Keratinocyte (primary cell): ENCODE measurements around the gene GNPTG. TPM values are rescaled to one million over a fixed set of nuclear protein-coding genes. Genes with fewer than 3 reads are reported as not detected.

Experiments used
- DNase-seq: peaks from one replicate; pipeline ENCODE4 v3.0.0-alpha.2; 2011; ENCODE audit warnings: low read depth, missing footprints, low spot score
- FAIRE-seq: peaks from 2 replicates; lab custom pipeline; 2011; peaks lifted over from hg19 to GRCh38; lab: Jason Lieb, UNC
- H2AFZ ChIP-seq: 2 replicates; pipeline ENCODE4 v1.6.0; 2012; ENCODE audit warnings: low read length, control low read depth, inconsistent platforms; ENCODE audit not compliant: control insufficient read depth
- H3K27ac ChIP-seq: 2 replicates; pipeline ENCODE4 v1.5.1; 2011; ENCODE audit warnings: low read length; ENCODE audit not compliant: control insufficient read depth, insufficient read depth
- H3K27me3 ChIP-seq: 3 replicates; pipeline ENCODE4 v1.6.0; 2011; ENCODE audit warnings: low read length; ENCODE audit not compliant: control insufficient read depth, insufficient read depth; ENCODE audit errors: extremely low read depth
- H3K36me3 ChIP-seq, 2 experiments: 2 replicates in 1 of 2; 3 replicates in 1 of 2; pipeline ENCODE4 v1.5.1; 2011; ENCODE audit warnings: low read length in 2 of 2, mild to moderate bottlenecking in 1 of 2; ENCODE audit not compliant: control insufficient read depth in 2 of 2, insufficient read depth in 2 of 2; ENCODE audit errors: extremely low read depth in 1 of 2
- H3K4me1 ChIP-seq: 3 replicates; pipeline ENCODE4 v1.5.1; 2011; ENCODE audit warnings: low read length; ENCODE audit not compliant: control insufficient read depth, insufficient read depth; ENCODE audit errors: extremely low read depth
- H3K4me2 ChIP-seq: 3 replicates; pipeline ENCODE4 v1.6.0; 2011; ENCODE audit warnings: low read depth, low read length; ENCODE audit not compliant: control insufficient read depth, insufficient read depth; ENCODE audit errors: extremely low read depth
- H3K4me3 ChIP-seq, 3 experiments: fragments of 200-600 bp in 1 of 3; sonication (generic) in 1 of 3; 2 replicates in 2 of 3; 3 replicates in 1 of 3; pipeline ENCODE4 v1.5.1; 2011 to 2016; ENCODE audit warnings: low read length in 3 of 3, mild to moderate bottlenecking in 3 of 3, control low read depth in 2 of 3, inconsistent platforms in 1 of 3, low read depth in 1 of 3, mixed read lengths in 1 of 3, mixed run types in 1 of 3, moderate library complexity in 1 of 3; ENCODE audit not compliant: control insufficient read depth in 2 of 3, insufficient read depth in 2 of 3; ENCODE audit errors: extremely low read depth in 1 of 3
- H3K79me2 ChIP-seq: 2 replicates; pipeline ENCODE4 v1.6.0; 2012; ENCODE audit warnings: low read length; ENCODE audit not compliant: control insufficient read depth, insufficient read depth
- H3K9ac ChIP-seq: 3 replicates; pipeline ENCODE4 v1.6.0; 2011; ENCODE audit warnings: low read length; ENCODE audit not compliant: control insufficient read depth, insufficient read depth; ENCODE audit errors: extremely low read depth
- H3K9me1 ChIP-seq: 3 replicates; pipeline ENCODE4 v1.6.0; 2011; ENCODE audit warnings: low read length; ENCODE audit not compliant: control insufficient read depth, insufficient read depth; ENCODE audit errors: extremely low read depth
- H3K9me3 ChIP-seq: 2 replicates; pipeline ENCODE4 v1.5.1; 2012; ENCODE audit warnings: low read depth, low read length; ENCODE audit not compliant: control insufficient read depth
- H4K20me1 ChIP-seq: 3 replicates; pipeline ENCODE4 v1.6.0; 2011; ENCODE audit warnings: low read length; ENCODE audit not compliant: control insufficient read depth, insufficient read depth; ENCODE audit errors: extremely low read depth
- EZH2 ChIP-seq: IDR thresholded peaks from one replicate; pipeline ENCODE4 v1.6.1; 2012; ENCODE audit warnings: inconsistent platforms, mild to moderate bottlenecking, low read length, moderate library complexity
- dilution Hi-C: fragments of 300-500 bp; cut with MboI; formaldehyde crosslinking; loops from one replicate; pipeline ENCODE4 v1.7.0; 2020; ENCODE audit warnings: low sequenced_read_pairs; ENCODE audit not compliant: extremely low pct_ligation_motif_present
- polyA plus RNA-seq, 5 experiments: library from polyadenylated mRNA; depleted of rRNA in 3 of 5; stranded (reverse) in 3 of 5; stranded (forward) in 1 of 5; unstranded in 1 of 5; fragments of >200 nt; gene quantifications; 1 replicate in 1 of 5; 2 replicates in 3 of 5; 3 replicates in 1 of 5; pipeline versions ENCODE4 v1.2.1 to v1.2.3, GENCODE V29; 2011 to 2012; ENCODE audit warnings: missing spikeins in 2 of 5, low read depth in 1 of 5, low replicate concordance in 1 of 5
- TF ChIP-seq, protein P1 (sequence below), 3 experiments: IDR thresholded peaks in 1 of 3; conservative IDR thresholded peaks in 1 of 3; optimal IDR thresholded peaks in 1 of 3; 2 replicates in 2 of 3; 3 replicates in 1 of 3; pipeline versions ENCODE3 to v1.5.1; 2011; ENCODE audit warnings: low read length in 3 of 3, mild to moderate bottlenecking in 3 of 3, moderate library complexity in 2 of 3, control low read depth in 1 of 3, inconsistent platforms in 1 of 3; ENCODE audit not compliant: insufficient read depth in 2 of 3; ENCODE audit errors: extremely low read depth in 1 of 3

Gene GNPTG
- polyA plus RNA-seq, 1 donor (not counting 4 experiments of a cell fraction or from before 2014, with no cell fraction given): 30.9 TPM

DNA sequence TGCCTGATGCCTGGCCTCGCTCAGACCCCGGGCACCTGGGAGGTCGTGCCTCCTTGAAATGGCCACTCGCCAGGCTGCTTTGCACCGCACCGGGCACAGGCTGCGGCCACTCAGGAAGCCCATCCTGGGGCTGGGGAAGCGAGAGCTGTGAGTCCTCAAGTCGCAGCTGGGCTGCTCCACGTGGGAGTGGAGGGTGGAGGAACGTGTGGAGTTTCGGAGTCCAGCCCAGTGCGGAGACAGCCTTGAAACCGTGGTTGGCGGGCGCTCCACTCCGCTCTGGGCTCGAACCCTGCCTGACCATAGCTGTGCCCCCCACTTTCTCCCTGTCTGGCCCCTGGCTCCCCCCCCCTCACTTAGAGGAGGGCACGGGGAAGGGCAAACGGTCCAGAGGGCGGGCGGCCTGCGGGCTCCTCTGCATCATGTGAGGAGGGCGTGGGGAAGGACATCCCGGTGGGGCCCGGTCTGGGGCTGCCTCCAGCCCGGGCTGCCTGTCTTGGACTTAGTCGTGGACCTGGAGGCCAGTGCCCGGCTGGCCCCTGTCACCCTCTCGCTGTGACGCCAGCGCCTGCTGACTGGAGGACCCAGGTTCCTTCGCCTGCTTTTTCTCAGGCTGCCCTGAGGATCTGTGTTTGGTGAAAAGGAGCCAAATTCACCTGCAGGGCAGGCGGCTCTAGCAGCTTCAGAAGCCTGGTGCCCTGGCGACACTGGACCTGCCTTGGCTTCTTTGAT is 39.8 kb upstream of the GNPTG start:
- peaks cover 19 to 36% of the 10 kb centered on the region in 2 experiments for H3K36me3 ChIP-seq
- H3K9me1 ChIP-seq: no peaks in the 10 kb centered on the region
- no peaks in the 10 kb centered on the region for H3K27me3 ChIP-seq
- H3K4me3 ChIP-seq: peak overlapping the region; percentile 79 to 90 (median 89)
- TF ChIP-seq, protein P1, sequence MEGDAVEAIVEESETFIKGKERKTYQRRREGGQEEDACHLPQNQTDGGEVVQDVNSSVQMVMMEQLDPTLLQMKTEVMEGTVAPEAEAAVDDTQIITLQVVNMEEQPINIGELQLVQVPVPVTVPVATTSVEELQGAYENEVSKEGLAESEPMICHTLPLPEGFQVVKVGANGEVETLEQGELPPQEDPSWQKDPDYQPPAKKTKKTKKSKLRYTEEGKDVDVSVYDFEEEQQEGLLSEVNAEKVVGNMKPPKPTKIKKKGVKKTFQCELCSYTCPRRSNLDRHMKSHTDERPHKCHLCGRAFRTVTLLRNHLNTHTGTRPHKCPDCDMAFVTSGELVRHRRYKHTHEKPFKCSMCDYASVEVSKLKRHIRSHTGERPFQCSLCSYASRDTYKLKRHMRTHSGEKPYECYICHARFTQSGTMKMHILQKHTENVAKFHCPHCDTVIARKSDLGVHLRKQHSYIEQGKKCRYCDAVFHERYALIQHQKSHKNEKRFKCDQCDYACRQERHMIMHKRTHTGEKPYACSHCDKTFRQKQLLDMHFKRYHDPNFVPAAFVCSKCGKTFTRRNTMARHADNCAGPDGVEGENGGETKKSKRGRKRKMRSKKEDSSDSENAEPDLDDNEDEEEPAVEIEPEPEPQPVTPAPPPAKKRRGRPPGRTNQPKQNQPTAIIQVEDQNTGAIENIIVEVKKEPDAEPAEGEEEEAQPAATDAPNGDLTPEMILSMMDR (optimal IDR thresholded peaks at IDR 0.05 in 1 of 3, IDR thresholded peaks at IDR 0.05 in 1 of 3, conservative IDR thresholded peaks at IDR 0.05 in 1 of 3; ENCODE audit: extremely low read depth in 1 of 3, insufficient read depth in 2 of 3, low read length in 3 of 3): no peak
- TF ChIP-seq EZH2: no peak
- peaks cover 66% of the 10 kb centered on the region for H3K79me2 ChIP-seq
- no peak overlapping the region for H2AFZ ChIP-seq
- peaks cover 34% of the 10 kb centered on the region for H4K20me1 ChIP-seq
- dilution Hi-C loops: no loop called here
- H3K9ac ChIP-seq: peak overlapping the region; percentile 80
- H3K4me2 ChIP-seq: peak overlapping the region; percentile 77
- DNase-seq (no peak), FAIRE-seq (no peak)
- peaks cover 16% of the 10 kb centered on the region for H3K4me1 ChIP-seq
- H3K27ac ChIP-seq: no peak overlapping the region
- no peaks in the 10 kb centered on the region for H3K9me3 ChIP-seq

DNA sequence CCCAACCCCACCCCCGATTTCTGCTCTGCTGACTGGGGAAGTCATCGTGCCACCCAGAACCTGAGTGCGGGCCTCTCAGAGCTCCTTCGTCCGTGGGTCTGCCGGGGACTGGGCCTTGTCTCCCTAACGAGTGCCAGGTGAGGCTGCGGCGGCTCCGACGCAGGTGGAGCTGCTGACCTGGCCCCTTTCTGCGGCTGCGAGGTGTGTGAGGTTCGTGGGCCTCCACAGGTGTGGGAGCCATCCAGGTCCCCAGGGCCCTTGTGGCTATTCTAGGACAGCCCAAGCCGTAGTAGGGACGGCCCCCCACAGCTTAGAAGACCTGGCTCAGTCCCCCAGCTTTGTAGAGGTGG is 39.3 kb upstream of the GNPTG start:
- H3K27me3 ChIP-seq: no peaks in the 10 kb centered on the region
- peaks cover 67% of the 10 kb centered on the region for H3K79me2 ChIP-seq
- dilution Hi-C loops: no loop called here
- no peak for FAIRE-seq
- H2AFZ ChIP-seq: no peak overlapping the region
- no peak for TF ChIP-seq EZH2
- TF ChIP-seq, protein P1 (optimal IDR thresholded peaks at IDR 0.05 in 1 of 3, IDR thresholded peaks at IDR 0.05 in 1 of 3, conservative IDR thresholded peaks at IDR 0.05 in 1 of 3; ENCODE audit: extremely low read depth in 1 of 3, insufficient read depth in 2 of 3, low read length in 3 of 3): no peak
- peak overlapping the region; percentile 77 for H3K4me2 ChIP-seq
- H3K4me3 ChIP-seq: no peak overlapping the region
- H3K4me1 ChIP-seq: peaks cover 16% of the 10 kb centered on the region
- peaks cover 34% of the 10 kb centered on the region for H4K20me1 ChIP-seq
- H3K9ac ChIP-seq: no peak overlapping the region
- peaks cover 21 to 40% of the 10 kb centered on the region in 2 experiments for H3K36me3 ChIP-seq
- no peak overlapping the region for H3K27ac ChIP-seq
- H3K9me3 ChIP-seq: no peaks in the 10 kb centered on the region
- H3K9me1 ChIP-seq: no peaks in the 10 kb centered on the region
- DNase-seq: no peak
